ENCODE results near the gene REEP1.
"Not testable (repeated sequence)": the region's sequence is repeated elsewhere in the genome, so short reads cannot be mapped to it uniquely, and the experiment has no call there.

Gene REEP1

GRCh38 chr2:86283411-86284030 is 53.9 kb downstream of the REEP1 start:
- DNase-seq (ENCODE audit: low read depth in 2 of 2), result no peak

- no peak for DNase-seq (ENCODE audit: low read depth in 2 of 2)
Observed at GRCh38 chr2:86281066-86281700, 56.2 kb downstream of the REEP1 start.

DNA sequence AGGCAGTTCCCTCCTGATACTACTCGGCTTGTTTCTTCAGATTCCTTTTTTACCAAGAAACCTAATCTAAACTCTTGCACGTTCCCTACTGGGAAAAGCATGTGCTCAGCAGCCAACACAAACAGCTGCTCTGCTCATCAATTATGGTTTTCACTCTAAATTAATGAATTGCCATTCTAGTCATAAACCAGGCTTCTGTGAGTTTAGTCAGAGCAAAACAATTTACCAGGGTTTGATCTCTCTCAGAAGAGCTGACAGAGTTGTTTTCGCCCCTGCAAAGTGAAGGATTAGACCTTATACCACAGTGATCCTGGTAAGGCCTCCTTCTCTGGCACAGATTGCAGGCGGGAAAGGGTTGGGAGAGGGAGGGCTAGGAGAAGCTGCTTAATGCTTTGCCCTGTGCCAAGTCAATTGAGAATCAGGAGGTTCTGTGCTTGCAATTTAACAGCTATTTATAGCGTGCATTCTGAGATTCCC is 57.2 kb downstream of the REEP1 start:
- peak; percentile 37 to 39 for DNase-seq (ENCODE audit: low read depth in 2 of 2)

- DNase-seq (ENCODE audit: low read depth in 2 of 2), result no peak
Observed at GRCh38 chr2:86275962-86276361, 61.5 kb downstream of the REEP1 start.

GRCh38 chr2:86275384-86275799 is 62.0 kb downstream of the REEP1 start:
- DNase-seq (ENCODE audit: low read depth in 2 of 2), result no peak

DNA sequence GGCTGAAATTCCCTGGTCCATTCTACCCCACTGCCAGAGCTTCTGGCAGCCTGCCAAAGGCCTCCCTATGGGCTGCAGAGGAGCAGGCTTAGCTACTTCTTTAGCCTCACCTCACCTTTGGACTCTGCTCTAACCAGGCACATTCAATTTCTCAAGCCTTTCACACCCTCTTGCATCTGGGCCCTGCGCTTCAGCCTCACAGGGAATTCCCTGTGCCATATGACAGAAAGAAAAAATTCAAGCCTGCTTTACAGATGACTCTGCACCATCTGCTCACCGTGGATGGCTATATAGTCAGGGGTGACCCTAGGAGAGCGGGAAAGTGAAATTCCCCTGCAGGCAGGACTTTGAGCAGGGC is 62.5 kb downstream of the REEP1 start:
- DNase-seq (ENCODE audit: low read depth in 2 of 2), result peak in 1 of 2 experiments; percentile 4

DNA sequence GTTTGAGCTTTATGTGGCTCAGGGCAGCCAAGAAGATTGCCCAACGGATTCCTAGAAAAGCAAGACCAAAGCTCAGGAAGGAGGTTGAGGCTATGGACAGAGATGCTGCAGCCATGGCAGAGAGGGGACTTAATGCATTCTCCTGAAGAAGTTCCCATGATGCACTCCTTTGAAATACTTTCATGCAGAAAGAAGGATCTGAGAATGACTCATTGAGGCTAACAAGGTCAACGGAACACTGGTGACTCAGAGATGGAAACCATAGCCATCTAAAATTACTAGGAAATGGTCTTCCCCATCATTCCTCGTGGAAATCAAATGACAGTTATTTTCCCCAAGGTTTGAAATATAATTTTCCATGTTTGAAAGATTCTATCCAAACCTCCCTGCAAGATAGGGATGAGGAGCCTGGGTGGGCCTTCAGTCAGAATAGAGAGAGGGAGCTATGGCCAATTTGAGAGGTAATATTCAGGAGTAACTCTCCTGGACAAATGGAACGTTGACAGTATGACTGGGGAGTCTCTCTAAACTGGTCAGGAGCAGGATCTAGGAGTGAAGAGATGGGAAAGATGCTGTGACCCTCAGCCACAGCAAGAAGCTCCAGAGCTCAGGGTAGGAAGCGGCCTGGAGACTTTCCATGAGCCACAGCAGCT is 63.0 kb downstream of the REEP1 start:
- peak in 1 of 2 experiments; percentile 16 for DNase-seq (ENCODE audit: low read depth in 2 of 2)

- no peak for DNase-seq (ENCODE audit: low read depth in 2 of 2)
Observed at GRCh38 chr2:86272111-86272510, 65.3 kb downstream of the REEP1 start.

DNA sequence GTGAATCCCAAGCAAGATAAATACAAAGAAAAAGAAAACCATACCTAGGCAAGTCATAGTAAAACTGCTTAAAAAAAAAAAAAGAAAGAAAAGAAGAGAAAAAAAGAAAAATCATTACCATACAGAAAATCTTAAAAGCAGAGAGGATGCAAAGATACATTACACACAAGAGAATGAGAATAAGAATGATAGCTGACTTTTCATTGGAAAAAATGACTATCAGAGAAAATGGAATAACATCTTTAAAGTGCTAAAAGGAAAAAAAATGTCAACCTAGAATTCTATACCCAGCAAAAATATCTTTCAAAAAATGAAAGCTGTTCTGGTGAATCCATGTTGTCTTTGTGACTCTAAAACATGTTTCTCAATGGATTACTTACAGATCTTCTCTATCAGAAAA is 66.2 kb downstream of the REEP1 start:
- no peak for DNase-seq (ENCODE audit: low read depth in 2 of 2)

- DNase-seq (ENCODE audit: low read depth in 2 of 2), result no peak
Observed at GRCh38 chr2:86263956-86264355, 73.5 kb downstream of the REEP1 start.

GRCh38 chr2:86260978-86261377 is 76.4 kb downstream of the REEP1 start:
- no peak for DNase-seq (ENCODE audit: low read depth in 2 of 2)

- no peak for DNase-seq (ENCODE audit: low read depth in 2 of 2)
Observed at GRCh38 chr2:86258106-86258505, 79.3 kb downstream of the REEP1 start.

- DNase-seq (ENCODE audit: low read depth in 2 of 2), result no peak
Observed at GRCh38 chr2:86256982-86257381, 80.4 kb downstream of the REEP1 start.

- DNase-seq (ENCODE audit: low read depth in 2 of 2), result no peak
Observed at GRCh38 chr2:86256300-86256699, 81.1 kb downstream of the REEP1 start.

- DNase-seq (ENCODE audit: low read depth in 2 of 2), result no peak
Observed at GRCh38 chr2:86254576-86255538, 82.6 kb downstream of the REEP1 start.

DNA sequence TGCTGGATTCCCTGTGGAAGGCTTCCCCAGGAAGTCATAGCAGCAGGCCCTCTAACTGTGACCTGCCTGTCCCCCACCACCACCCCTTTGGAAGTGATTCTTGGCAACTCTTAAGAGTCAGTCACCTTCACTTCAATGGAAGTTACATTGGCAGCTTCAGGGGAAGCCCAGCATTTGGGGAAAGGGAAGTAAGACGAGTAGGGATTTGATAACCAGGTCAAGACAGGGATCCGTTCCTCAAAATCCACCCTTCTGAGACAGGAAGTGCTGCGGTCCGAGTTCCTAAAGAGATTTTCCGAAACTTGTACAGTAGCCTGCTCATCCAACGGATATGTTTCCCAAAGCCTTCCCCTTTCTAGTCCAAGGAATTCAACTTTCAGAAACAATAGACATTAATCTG is 84.0 kb downstream of the REEP1 start:
- DNase-seq (ENCODE audit: low read depth in 2 of 2), result no peak

- DNase-seq (ENCODE audit: low read depth in 2 of 2), result no peak
Observed at GRCh38 chr2:86251840-86252266, 85.6 kb downstream of the REEP1 start.

GRCh38 chr2:86249579-86250391 is 87.6 kb downstream of the REEP1 start:
- peak; percentile 46 to 49 for DNase-seq (ENCODE audit: low read depth in 2 of 2)

DNA sequence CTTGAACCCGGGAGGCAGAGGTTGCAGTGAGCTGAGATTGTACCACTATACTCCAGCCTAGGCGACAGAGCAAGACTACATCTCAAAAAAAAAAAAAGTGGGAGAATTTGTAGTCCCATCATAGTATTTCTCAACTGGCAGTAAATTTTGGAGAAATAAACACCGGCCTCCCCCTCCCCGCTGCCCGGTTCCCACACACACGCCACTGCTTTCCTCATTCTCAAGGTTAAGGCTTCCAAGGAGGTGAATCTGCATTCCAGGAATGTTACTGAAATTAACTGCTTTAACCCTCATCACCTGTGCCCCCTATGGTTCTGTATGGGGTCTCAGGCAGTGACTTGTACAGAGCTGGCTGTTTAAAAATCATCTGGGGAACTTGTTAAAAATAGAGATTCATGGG is 88.2 kb downstream of the REEP1 start:
- no peak for DNase-seq (ENCODE audit: low read depth in 2 of 2)

- DNase-seq (ENCODE audit: low read depth in 2 of 2), result not testable (repeated sequence)
Observed at GRCh38 chr2:86245222-86245621, 92.2 kb downstream of the REEP1 start.

- DNase-seq (ENCODE audit: low read depth in 2 of 2), result not testable (repeated sequence)
Observed at GRCh38 chr2:86244781-86245180, 92.6 kb downstream of the REEP1 start.
